T-helper 1 cell treated with Interleukin-12 subunit alpha and Interleukin-12 subunit beta and Interleukin-4 antibody, amounts not matched to agents 30 μg/mL and 1 μg/mL, for 36 hours (primary cell): ENCODE data around the gene SBNO2.

ENCODE experiments used
- H3K27ac Mint-ChIP-seq: one replicate; pipeline ENCODE4 v1.8.0; 2021; ENCODE audit warnings: mild to moderate bottlenecking, mixed read lengths
- H3K27me3 Mint-ChIP-seq: one replicate; pipeline ENCODE4 v1.8.0; 2021; ENCODE audit warnings: low read depth, mixed read lengths
- H3K36me3 Mint-ChIP-seq: one replicate; pipeline ENCODE4 v1.8.0; 2021; ENCODE audit warnings: low read depth, mixed read lengths
- H3K4me1 Mint-ChIP-seq: one replicate; pipeline ENCODE4 v1.8.0; 2021; ENCODE audit warnings: low read depth, mixed read lengths
- H3K4me3 Mint-ChIP-seq: one replicate; pipeline ENCODE4 v1.8.0; 2021; ENCODE audit warnings: mild to moderate bottlenecking, moderate library complexity, mixed read lengths
- H3K9me3 Mint-ChIP-seq: one replicate; pipeline ENCODE4 v1.8.0; 2021; ENCODE audit warnings: mixed read lengths

The SBNO2 gene

GRCh38 chr19:1107661-1108261, 66.3 kb downstream of the SBNO2 start:
- H3K4me3 Mint-ChIP-seq, result no peak overlapping the region
- peaks cover 8% of the 10 kb centered on the region for H3K36me3 Mint-ChIP-seq
- H3K9me3 Mint-ChIP-seq, result no peaks in the 10 kb centered on the region
- H3K27me3 Mint-ChIP-seq, result no peaks in the 10 kb centered on the region
- no peak overlapping the region for H3K27ac Mint-ChIP-seq
- peaks cover 6% of the 10 kb centered on the region for H3K4me1 Mint-ChIP-seq

GRCh38 chr19:1106841-1107660, 67.0 kb downstream of the SBNO2 start:
- Mint-ChIP-seq H3K36me3 (peaks cover 7% of the 10 kb centered on the region), H3K4me1 (peaks cover 9% of the 10 kb centered on the region), H3K27me3 (no peaks in the 10 kb centered on the region), H3K4me3 (peak overlapping the region; percentile 37), H3K9me3 (no peaks in the 10 kb centered on the region), H3K27ac (peak overlapping the region; percentile 41)

GRCh38 chr19:1105873-1106840, 67.9 kb downstream of the SBNO2 start:
- no peaks in the 10 kb centered on the region for H3K27me3 Mint-ChIP-seq
- H3K27ac Mint-ChIP-seq, result no peak overlapping the region
- no peaks in the 10 kb centered on the region for H3K9me3 Mint-ChIP-seq
- H3K4me1 Mint-ChIP-seq, result peaks cover 17% of the 10 kb centered on the region
- H3K36me3 Mint-ChIP-seq, result peaks cover 7% of the 10 kb centered on the region
- peak overlapping the region; percentile 50 for H3K4me3 Mint-ChIP-seq

GRCh38 chr19:1105008-1105872, 68.8 kb downstream of the SBNO2 start:
- no peaks in the 10 kb centered on the region for H3K27me3 Mint-ChIP-seq
- peaks cover 19% of the 10 kb centered on the region for H3K4me1 Mint-ChIP-seq
- no peak overlapping the region for H3K27ac Mint-ChIP-seq
- no peaks in the 10 kb centered on the region for H3K9me3 Mint-ChIP-seq
- H3K36me3 Mint-ChIP-seq, result peaks cover 7% of the 10 kb centered on the region
- H3K4me3 Mint-ChIP-seq, result peak overlapping the region; percentile 67

- Mint-ChIP-seq H3K27me3 (no peaks in the 10 kb centered on the region), H3K4me1 (peaks cover 24% of the 10 kb centered on the region), H3K27ac (no peak overlapping the region), H3K36me3 (peaks cover 11% of the 10 kb centered on the region), H3K4me3 (peak overlapping the region; percentile 67), H3K9me3 (peaks cover 6% of the 10 kb centered on the region)
These were observed 69.6 kb downstream of the SBNO2 start for GRCh38 chr19:1104311-1105007.

- peaks cover 14% of the 10 kb centered on the region for H3K36me3 Mint-ChIP-seq
These were observed 70.3 kb downstream of the SBNO2 start, which contains the start of gene GPX4 for GRCh38 chr19:1103708-1104310. Gene GPX4, plus strand, starts transcription at chr19:1103994. Its CDS starts 50 bp downstream, at chr19:1104044.

GRCh38 chr19:1103132-1103707, 70.8 kb downstream of the SBNO2 start:
- peak overlapping the region; percentile 53 for H3K4me3 Mint-ChIP-seq
- H3K27me3 Mint-ChIP-seq, result no peaks in the 10 kb centered on the region
- H3K36me3 Mint-ChIP-seq, result peaks cover 17% of the 10 kb centered on the region
- peak overlapping the region; percentile 59 for H3K27ac Mint-ChIP-seq
- H3K4me1 Mint-ChIP-seq, result peaks cover 31% of the 10 kb centered on the region
- peaks cover 8% of the 10 kb centered on the region for H3K9me3 Mint-ChIP-seq

More at GRCh38 chr19:1103708-1104310, 70.3 kb downstream of the SBNO2 start, which contains the start of gene GPX4:
- peak within 1 kb of the TSS; percentile 59 for H3K27ac Mint-ChIP-seq
- H3K9me3 Mint-ChIP-seq, result peaks cover 6% of the 10 kb centered on the region
- H3K4me1 Mint-ChIP-seq, result peaks cover 28% of the 10 kb centered on the region
- no peaks in the 10 kb centered on the region for H3K27me3 Mint-ChIP-seq
- peak within 1 kb of the TSS; percentile 67 for H3K4me3 Mint-ChIP-seq

- Mint-ChIP-seq H3K27me3 (no peaks in the 10 kb centered on the region), H3K27ac (peak overlapping the region; percentile 59), H3K4me1 (peaks cover 36% of the 10 kb centered on the region), H3K36me3 (peaks cover 17% of the 10 kb centered on the region), H3K4me3 (peak overlapping the region; percentile 37), H3K9me3 (peaks cover 8% of the 10 kb centered on the region)
These were observed 71.5 kb downstream of the SBNO2 start for GRCh38 chr19:1102407-1103131.

GRCh38 chr19:1101337-1101698, 72.8 kb downstream of the SBNO2 start:
- Mint-ChIP-seq H3K36me3 (peaks cover 13% of the 10 kb centered on the region), H3K4me1 (peaks cover 38% of the 10 kb centered on the region), H3K27ac (peak overlapping the region; percentile 72), H3K27me3 (no peaks in the 10 kb centered on the region), H3K9me3 (peaks cover 8% of the 10 kb centered on the region), H3K4me3 (no peak overlapping the region)

GRCh38 chr19:1098177-1099051, 75.7 kb downstream of the SBNO2 start:
- Mint-ChIP-seq H3K27ac (peak overlapping the region; percentile 90), H3K9me3 (peaks cover 8% of the 10 kb centered on the region), H3K4me1 (peaks cover 48% of the 10 kb centered on the region), H3K4me3 (peak overlapping the region; percentile 54), H3K27me3 (no peaks in the 10 kb centered on the region), H3K36me3 (peaks cover 15% of the 10 kb centered on the region)

GRCh38 chr19:1097810-1098176, 76.3 kb downstream of the SBNO2 start:
- Mint-ChIP-seq H3K4me1 (peaks cover 48% of the 10 kb centered on the region), H3K36me3 (peaks cover 17% of the 10 kb centered on the region), H3K9me3 (peaks cover 8% of the 10 kb centered on the region), H3K4me3 (peak overlapping the region; percentile 7), H3K27me3 (no peaks in the 10 kb centered on the region), H3K27ac (peak overlapping the region; percentile 42)
